Smooth muscle cell (in vitro differentiated cells): ENCODE results near the gene RTN3. TPM values are rescaled to one million over a fixed set of nuclear protein-coding genes. Genes with fewer than 3 reads are reported as not detected.
"Not testable (repeated sequence)": the region's sequence is repeated elsewhere in the genome, so short reads cannot be mapped to it uniquely, and the experiment has no call there.

Experiments
- DNase-seq: peaks from one replicate; lab custom pipeline; 2025; ENCODE audit not compliant: unreplicated experiment; lab: John Stamatoyannopoulos, UW
- H2AFZ ChIP-seq: fragments of 200-600 bp; sonication (generic); 2 replicates; pipeline ENCODE4 v1.6.0; 2016; ENCODE audit warnings: antibody characterized with exemption, low read depth, mild to moderate bottlenecking
- H3F3A ChIP-seq: fragments of 200-600 bp; sonication (generic); 2 replicates; pipeline ENCODE4 v1.6.0; 2017; ENCODE audit warnings: antibody characterized with exemption, low read depth
- H3K27ac ChIP-seq: fragments of 200-600 bp; sonication (generic); 2 replicates; pipeline ENCODE4 v1.5.1; 2016; ENCODE audit warnings: low read depth, mild to moderate bottlenecking
- H3K27me3 ChIP-seq: fragments of 200-600 bp; sonication (generic); 2 replicates; pipeline ENCODE4 v1.6.1; 2016; ENCODE audit warnings: low read depth, mild to moderate bottlenecking
- H3K36me3 ChIP-seq: fragments of 200-600 bp; sonication (generic); 2 replicates; pipeline ENCODE4 v1.5.1; 2016; ENCODE audit warnings: low read depth
- H3K4me1 ChIP-seq: fragments of 200-600 bp; sonication (generic); 2 replicates; pipeline ENCODE4 v1.5.1; 2016; ENCODE audit warnings: low read depth
- H3K4me2 ChIP-seq: fragments of 200-600 bp; sonication (generic); 2 replicates; pipeline ENCODE4 v1.6.0; 2016; ENCODE audit warnings: mild to moderate bottlenecking
- H3K4me3 ChIP-seq: fragments of 200-600 bp; sonication (generic); 2 replicates; pipeline ENCODE4 v1.5.1; 2016; ENCODE audit warnings: mild to moderate bottlenecking
- H3K79me2 ChIP-seq: fragments of 200-600 bp; sonication (generic); 2 replicates; pipeline ENCODE4 v1.6.0; 2016; ENCODE audit warnings: low read depth, mild to moderate bottlenecking
- H3K9ac ChIP-seq: fragments of 200-600 bp; sonication (generic); 2 replicates; pipeline ENCODE4 v1.6.0; 2016; ENCODE audit warnings: low read depth
- H3K9me3 ChIP-seq: fragments of 200-600 bp; sonication (generic); replicated peaks from 2 replicates; pipeline ENCODE4 v1.5.1; 2016; ENCODE audit warnings: low read depth
- H4K20me1 ChIP-seq: fragments of 200-600 bp; sonication (generic); 2 replicates; pipeline ENCODE4 v1.6.0; 2016; ENCODE audit warnings: low read depth
- CTCF ChIP-seq: fragments of 200-600 bp; sonication (generic); IDR thresholded peaks from 2 replicates; pipeline ENCODE4 v1.5.1; 2017; ENCODE audit warnings: borderline replicate concordance, mild to moderate bottlenecking, antibody characterized with exemption; ENCODE audit not compliant: insufficient read depth, poor library complexity, severe bottlenecking
- WGBS: methylation state at CpG from one replicate; pipeline ENCODE4 v1.1.7; 2016; ENCODE audit warnings: low lambda C conversion rate; 5-methylcytosine and 5-hydroxymethylcytosine counted together
- polyA plus RNA-seq: library from polyadenylated mRNA; unstranded; fragments of >200 nt; fragmentation: Nextera tagmentation; extraction: Ambion mirVana; gene quantifications from 2 replicates; pipeline ENCODE4 v1.2.1, GENCODE V29; 2016
- total RNA-seq: library from RNA; depleted of rRNA; stranded (reverse); fragments of >200 nt; gene quantifications from 2 replicates; pipeline ENCODE4 v1.2.3, GENCODE V29; 2014

The RTN3 gene
- total and polyA plus RNA-seq, 2 experiments from 2014 or later, result 43.5 to 64.9 TPM

- H3K4me1 ChIP-seq, result peaks cover 15% of the 10 kb centered on the region
- peaks cover 11% of the 10 kb centered on the region for H3F3A ChIP-seq
- no peaks in the 10 kb centered on the region for H3K9me3 ChIP-seq
- no peak for DNase-seq
- peak overlapping the region; percentile 68 for H3K4me3 ChIP-seq
- peaks cover 3% of the 10 kb centered on the region for H4K20me1 ChIP-seq
- peaks cover 48% of the 10 kb centered on the region for H3K79me2 ChIP-seq
- peak overlapping the region; percentile 63 for H3K27ac ChIP-seq
- no peaks in the 10 kb centered on the region for H3K27me3 ChIP-seq
- peak overlapping the region; percentile 86 for H2AFZ ChIP-seq
- WGBS, result 4% methylated on average over 19 of the region's 19 CpGs
- H3K4me2 ChIP-seq, result peak overlapping the region; percentile 94
- no peaks in the 10 kb centered on the region for H3K36me3 ChIP-seq
- peak overlapping the region; percentile 62 for H3K9ac ChIP-seq
- peak; percentile 10 for TF ChIP-seq CTCF
Observed at GRCh38 chr11:63682066-63683021, 1.0 kb downstream of the RTN3 start.

- Histone ChIP-seq H3K9ac (no peak overlapping the region), H3K9me3 (no peaks in the 10 kb centered on the region), H3K4me2 (peak overlapping the region; percentile 94), H3K4me1 (peaks cover 15% of the 10 kb centered on the region), H3F3A (peaks cover 11% of the 10 kb centered on the region), H4K20me1 (peaks cover 5% of the 10 kb centered on the region), H2AFZ (no peak overlapping the region), H3K27ac (no peak overlapping the region), H3K79me2 (peaks cover 58% of the 10 kb centered on the region), H3K27me3 (no peaks in the 10 kb centered on the region), H3K4me3 (peak overlapping the region; percentile 68), H3K36me3 (no peaks in the 10 kb centered on the region)
- 89% methylated on average over 8 of the region's 8 CpGs for WGBS
- no peak for TF ChIP-seq CTCF
- DNase-seq, result no peak
Observed at GRCh38 chr11:63683133-63683991, 2.1 kb downstream of the RTN3 start.

DNA sequence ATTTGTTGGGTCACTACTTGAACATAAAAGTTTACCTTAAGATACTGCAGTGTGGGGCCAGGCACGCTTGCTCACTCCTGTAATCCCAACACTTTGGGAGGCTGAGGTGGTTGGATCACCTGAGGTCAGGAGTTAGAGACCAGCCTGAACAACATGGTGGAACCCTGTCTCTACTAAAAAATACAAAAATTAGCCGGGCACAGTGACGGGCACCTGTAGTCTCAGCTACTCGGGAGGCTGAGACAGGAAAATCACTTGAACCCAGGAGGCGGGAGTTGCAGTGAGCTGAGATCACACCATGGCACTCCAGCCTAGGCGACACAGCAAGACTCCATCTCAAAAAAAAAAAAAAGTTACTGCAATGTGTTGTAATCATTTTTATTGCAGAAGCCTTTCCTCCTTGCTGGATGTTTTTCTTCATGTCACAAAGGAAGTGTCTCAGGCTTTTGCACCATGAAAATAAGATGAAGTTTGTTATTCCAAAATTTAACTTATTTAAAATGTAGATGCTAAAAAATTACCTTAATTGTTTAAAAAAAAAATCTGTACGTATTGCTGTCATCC is 3.9 kb downstream of the RTN3 start:
- not testable (repeated sequence) for H3K9ac ChIP-seq, H3K27me3 ChIP-seq, H3K4me2 ChIP-seq, H3K36me3 ChIP-seq, H3K27ac ChIP-seq, DNase-seq, H4K20me1 ChIP-seq, H3K4me3 ChIP-seq, H2AFZ ChIP-seq, H3K9me3 ChIP-seq
- Histone ChIP-seq H3K79me2 (peaks cover 74% of the 10 kb centered on the region), H3F3A (peaks cover 11% of the 10 kb centered on the region), H3K4me1 (peaks cover 15% of the 10 kb centered on the region)
- 90% methylated on average over 7 of the region's 7 CpGs for WGBS

DNA sequence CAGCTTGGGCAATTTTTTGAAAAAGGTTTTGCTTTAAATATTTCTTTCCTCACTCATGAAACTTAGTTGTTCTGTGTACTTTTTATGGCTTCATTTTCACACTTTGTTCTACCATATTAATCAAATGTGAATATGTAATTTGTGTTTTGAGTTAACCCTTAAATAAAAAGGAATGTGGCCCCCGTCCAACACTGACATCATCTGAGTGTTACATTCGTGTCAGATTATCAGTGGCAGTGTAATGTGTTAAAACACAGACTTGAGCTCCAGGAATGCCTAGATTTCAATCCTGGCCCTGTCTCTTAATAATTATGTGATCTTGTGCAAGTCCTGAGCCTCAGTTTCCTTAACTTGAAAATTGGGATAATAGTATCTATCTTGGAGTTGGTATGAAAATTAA is 5.6 kb downstream of the RTN3 start:
- Histone ChIP-seq H3K36me3 (no peaks in the 10 kb centered on the region), H3K9ac (no peak overlapping the region), H3K4me2 (no peak overlapping the region), H3K27ac (no peak overlapping the region), H2AFZ (no peak overlapping the region), H3K9me3 (no peaks in the 10 kb centered on the region), H3K4me3 (no peak overlapping the region), H3K27me3 (no peaks in the 10 kb centered on the region), H3F3A (peaks cover 10% of the 10 kb centered on the region), H4K20me1 (peaks cover 21% of the 10 kb centered on the region), H3K4me1 (peaks cover 9% of the 10 kb centered on the region), H3K79me2 (peaks cover 89% of the 10 kb centered on the region)
- WGBS, result 55% methylated on average over 2 of the region's 2 CpGs
- TF ChIP-seq CTCF, result no peak
- DNase-seq, result no peak
